Activated T-cell treated with anti-CD3 and anti-CD28 coated beads, Interleukin-2, amount 50 U/mL, for 48 hours (primary cell): ENCODE results near the gene SPATA31E1.

Experiments used
- DNase-seq, 2 experiments: peaks; one replicate each; pipeline ENCODE4 v3.0.0-alpha.2; 2020

Gene SPATA31E1

DNA sequence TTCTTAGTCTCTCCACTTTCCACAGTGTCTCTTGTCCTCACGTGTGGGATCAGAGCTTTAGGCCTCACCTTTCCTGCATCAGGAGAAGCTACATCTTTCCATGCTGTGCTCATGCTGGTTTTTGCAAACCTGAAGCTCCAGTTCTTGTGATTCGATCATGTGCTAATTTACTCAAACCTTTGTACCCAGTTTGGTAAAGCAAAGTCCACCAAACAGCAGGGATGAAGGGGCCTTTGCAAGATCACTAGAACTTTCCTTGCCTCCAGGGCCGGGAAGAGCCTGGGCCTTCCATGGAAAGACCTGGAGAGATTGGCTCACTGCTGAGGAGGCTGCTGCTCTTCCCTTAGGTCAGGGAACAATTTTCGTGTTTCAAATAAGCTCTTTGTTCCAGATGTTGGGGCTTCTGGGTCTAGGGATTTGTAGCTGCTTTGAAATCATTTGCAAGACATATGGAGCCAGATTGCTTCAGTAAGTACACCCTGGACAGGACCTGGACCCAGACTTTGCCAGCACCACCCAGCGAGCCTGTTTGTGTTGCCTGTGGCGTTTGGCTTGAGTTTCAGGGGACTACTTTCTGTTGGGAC, 18.7 kb upstream of the SPATA31E1 start:
- no peak for DNase-seq

GRCh38 chr9:87864915-87865314, 17.8 kb upstream of the SPATA31E1 start:
- DNase-seq = no peak

DNA sequence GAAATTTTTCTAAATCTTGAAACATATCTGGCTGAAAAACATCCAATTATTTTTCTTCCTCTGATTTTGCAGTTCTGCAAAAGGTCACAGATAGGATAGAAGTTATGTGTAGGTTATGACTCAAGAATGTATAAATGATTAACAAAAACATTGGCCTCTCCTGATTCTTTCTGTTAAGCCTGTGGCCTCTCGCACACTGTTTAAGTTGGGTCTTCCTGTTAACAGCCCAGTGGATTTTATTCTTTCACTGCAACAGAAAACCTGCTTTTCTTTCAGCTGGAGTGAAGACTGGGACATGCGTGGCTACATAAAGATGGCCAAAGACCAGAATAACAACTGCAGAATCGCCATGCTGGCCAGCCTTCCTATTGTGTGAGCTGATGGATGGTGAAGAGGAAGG, 17.1 kb upstream of the SPATA31E1 start:
- DNase-seq = no peak

DNA sequence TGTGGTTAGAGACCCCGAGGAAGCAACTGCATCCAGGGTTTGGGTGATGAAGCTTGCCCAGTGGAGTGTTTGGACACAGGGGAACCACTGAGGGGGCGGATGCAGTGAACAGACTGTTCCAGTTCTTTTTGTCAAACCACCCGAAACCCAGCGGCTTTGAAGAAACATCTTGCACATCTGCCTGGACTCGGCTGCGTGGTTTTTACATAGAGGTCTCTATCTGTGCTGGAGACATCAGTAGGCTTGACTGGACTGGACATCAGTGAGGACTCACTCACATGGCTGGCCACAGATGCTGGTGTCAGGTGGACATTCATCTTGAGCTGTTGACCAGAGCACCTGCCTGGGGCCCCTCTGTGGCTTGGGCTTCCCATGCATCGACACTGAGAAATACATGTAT, 15.3 kb upstream of the SPATA31E1 start:
- DNase-seq = no peak

- DNase-seq = no peak
Measured at GRCh38 chr9:87868175-87868574, 14.5 kb upstream of the SPATA31E1 start.

DNA sequence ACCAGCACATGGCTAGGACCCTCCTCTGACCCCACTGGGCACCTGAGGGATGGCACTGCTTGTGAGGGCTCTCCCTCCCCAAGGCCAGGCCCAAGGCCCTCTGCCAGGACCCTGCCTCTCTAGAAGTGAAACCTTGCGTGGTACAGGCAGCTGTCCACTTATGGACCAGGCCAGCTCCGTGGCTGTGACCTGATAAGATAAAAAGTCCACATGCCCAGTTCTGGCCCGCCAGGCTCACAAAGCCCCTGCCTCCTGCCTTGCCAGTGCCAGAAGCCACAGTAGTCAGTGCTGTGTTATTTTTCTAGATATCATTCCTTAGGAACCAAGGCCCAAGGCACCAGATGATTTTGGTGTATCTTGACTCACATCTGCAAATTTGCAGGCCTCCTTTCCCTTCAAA, 14.0 kb upstream of the SPATA31E1 start:
- no peak for DNase-seq

DNA sequence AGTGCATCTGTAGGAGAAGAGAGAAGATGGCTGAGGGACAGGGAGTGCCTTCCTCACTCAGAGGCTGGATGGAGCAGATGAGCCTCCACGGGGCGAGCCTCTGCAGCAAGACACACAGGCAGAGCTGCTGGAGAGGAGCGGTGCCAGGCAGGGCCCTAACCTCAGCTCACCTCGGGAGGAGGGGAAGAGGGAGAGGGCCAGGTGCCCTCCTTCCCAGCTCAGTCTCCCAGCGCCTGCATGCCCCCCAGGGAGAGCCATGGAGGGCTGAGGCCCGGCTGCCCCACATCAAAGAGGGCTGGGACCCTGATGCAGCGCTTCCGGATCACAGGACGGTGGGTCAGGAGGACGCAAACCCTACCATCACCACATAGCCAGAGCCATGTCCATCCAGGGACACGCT, 13.6 kb upstream of the SPATA31E1 start:
- DNase-seq = no peak

- DNase-seq = no peak
Measured at GRCh38 chr9:87871425-87872078, 11.1 kb upstream of the SPATA31E1 start.

DNA sequence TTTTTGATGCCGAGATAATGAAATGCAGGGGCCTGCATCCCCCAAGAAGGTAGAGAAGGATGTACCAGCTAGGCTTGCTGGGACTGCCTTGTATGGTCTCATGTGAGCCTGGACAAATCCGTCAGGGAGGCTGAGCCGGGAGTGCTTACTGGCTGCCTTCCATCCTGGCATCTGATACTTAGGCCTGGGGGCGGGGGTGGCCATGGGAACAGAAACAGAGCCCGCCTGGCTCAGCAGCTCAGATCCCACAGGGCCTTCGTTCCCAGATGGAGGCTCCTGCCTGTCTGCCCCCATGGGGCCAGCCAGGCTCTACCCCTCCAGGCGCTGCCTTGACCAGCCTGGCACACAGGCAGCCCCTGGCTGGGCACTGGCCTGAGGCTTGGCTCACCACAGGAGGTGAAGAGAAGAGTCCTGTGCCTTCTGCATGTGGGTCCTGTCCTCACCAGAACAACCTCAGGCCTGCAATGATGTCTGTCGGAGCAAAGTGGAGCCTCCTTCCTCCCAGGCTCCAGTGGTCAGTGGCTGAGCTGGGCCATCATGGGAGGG, 10.5 kb upstream of the SPATA31E1 start:
- DNase-seq = no peak

DNA sequence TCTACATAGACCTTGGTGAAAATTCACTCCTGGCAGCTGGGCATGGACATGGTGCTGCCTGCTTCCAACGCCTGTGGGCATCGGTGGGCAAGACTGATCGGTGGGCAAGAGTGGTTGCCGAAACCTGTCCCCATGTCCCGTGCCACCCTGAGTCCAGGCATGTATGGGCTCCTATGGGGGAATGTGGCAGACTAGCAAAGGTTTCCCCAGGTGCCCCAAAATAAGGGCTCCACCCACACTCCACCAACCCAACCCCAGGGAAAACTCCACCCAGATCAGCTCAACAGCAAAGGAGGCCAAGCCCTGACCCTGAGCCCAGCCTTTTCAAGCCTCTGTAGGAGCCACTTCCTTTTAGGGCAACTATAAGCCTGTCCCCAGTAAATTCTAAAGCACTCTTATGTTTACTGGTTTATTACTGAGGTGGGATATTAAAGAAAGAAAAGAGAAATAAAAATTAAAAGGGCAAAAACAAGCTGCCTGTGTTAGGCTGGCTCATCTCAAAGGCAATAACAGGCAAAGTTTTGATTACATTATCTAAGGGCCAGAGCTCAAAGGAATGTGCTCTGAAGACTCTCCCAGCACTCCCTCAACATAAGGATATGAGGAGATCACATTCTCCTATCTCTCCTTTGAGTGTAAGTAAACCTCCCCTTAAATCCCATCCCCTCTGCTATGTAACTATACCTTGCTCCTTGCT, 8.9 kb upstream of the SPATA31E1 start:
- no peak for DNase-seq

DNA sequence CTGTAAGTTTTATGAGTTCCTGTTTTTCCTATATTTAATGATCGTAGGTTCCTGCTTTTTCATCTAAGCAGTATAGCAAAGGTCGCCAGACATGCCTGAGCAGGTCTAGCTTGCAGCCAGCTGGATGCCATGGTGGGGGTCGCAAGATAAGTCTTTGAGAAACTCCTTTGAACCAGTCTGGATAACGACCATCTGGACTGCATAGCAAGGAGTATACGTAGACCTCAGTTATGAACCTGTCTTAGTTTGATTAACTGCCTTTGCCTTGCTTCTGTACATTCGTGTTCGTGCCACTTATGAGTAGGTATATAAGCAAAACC, 8.4 kb upstream of the SPATA31E1 start:
- no peak for DNase-seq

DNA sequence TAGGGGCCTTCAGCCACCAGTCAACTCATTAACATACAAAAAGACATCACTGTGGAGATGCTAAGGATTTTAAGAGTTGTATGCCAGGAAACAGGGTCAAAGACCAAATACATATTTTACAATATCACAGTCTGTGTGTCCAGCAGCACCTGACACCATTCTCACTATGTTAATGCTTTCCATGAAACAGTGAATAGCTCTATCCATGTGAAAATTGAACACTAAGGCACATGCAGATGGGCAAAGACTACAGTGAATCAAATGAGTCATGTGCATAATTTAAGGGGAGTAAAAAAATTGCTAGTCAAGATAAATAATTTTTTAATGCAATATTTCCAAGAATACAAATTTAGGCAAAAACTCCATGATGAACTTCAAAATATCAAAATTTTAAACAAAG, 7.6 kb upstream of the SPATA31E1 start:
- DNase-seq = no peak

- DNase-seq = no peak
Measured at GRCh38 chr9:87875831-87876545, 6.7 kb upstream of the SPATA31E1 start.

DNA sequence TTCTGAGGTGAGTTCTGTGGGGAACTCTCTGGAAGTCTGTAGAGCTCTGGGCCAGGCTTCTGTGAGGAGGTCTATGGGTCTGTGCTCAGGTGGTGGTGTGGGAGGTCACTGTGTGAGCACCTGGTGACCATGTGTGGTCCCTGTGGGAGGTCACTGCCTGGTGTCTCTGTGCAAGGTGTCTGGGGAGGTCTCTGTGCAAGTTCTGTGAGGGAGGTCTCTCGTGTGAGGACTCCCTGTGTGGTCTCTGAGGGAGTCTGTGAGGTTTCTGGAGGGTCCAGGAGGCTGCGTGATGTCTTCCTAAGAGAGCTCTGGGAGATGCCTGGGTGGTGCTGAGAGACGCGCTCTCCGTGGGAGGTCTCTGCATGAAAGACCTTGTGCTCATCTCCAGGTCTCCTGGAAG, 6.0 kb upstream of the SPATA31E1 start:
- DNase-seq = no peak

GRCh38 chr9:87878989-87879511, 3.6 kb upstream of the SPATA31E1 start:
- no peak for DNase-seq

DNA sequence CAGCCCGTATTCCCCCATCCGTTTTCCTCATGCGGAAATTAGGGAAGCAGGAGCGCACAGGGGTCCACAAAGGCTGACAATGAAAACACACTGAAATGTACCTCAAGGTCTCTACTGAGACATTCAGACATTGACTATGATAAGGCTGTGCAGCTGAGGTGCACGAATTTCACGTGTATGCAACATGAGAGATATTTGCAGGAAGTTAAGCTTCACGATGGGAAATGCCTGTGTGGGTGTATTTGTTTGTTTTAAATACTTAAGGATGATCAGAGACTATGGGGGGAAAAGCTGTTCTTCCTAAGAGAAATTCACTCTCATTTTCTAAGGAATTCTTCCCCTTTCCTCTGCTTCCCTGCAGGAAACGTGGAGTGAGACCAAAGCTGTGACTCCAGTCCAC, 2.6 kb upstream of the SPATA31E1 start:
- no peak for DNase-seq

GRCh38 chr9:87880683-87881082, 2.0 kb upstream of the SPATA31E1 start:
- DNase-seq = no peak

- DNase-seq = no peak
Measured at GRCh38 chr9:87883274-87883673, 597 bp downstream of the SPATA31E1 start.

GRCh38 chr9:87883990-87884389, 1.3 kb downstream of the SPATA31E1 start:
- DNase-seq = no peak

DNA sequence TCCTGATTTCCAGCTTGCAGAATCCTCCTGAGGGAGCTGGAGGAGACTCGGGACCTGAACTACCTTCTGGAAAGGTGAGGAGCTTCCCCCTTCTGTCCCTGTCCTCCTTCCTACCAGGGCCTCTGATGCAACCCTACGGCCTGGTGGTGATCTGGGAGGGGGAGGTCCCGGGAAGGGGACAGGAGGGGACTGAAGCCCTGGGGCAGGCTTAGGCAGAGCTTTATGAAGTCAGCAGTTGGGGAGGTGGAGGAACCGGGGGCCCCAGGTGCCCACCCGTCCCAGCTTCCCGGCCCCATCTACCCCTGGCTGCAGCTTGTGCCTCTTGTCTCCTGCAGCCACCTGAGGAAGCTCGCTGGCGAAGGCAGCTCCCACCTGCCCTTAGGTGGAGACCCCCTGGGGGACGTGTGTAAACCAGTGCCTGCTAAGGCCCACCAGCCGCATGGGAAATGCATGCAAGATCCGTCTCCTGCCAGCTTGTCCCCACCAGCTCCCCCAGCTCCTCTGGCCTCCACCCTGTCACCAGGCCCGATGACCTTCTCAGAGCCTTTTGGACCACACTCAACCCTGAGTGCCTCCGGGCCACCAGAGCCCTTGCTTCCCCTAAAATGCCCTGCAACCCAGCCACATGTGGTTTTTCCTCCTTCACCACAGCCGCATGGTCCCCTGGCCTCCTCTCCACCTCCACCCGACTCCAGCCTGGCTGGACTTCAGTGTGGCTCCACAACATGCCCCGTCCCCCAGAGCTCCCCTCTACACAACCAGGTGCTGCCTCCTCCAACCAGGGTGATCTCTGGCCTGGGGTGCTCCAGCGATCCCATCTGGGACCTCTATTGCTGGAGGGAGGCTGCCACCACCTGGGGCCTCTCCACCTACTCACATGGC, 2.1 kb downstream of the SPATA31E1 start:
- DNase-seq = no peak

DNA sequence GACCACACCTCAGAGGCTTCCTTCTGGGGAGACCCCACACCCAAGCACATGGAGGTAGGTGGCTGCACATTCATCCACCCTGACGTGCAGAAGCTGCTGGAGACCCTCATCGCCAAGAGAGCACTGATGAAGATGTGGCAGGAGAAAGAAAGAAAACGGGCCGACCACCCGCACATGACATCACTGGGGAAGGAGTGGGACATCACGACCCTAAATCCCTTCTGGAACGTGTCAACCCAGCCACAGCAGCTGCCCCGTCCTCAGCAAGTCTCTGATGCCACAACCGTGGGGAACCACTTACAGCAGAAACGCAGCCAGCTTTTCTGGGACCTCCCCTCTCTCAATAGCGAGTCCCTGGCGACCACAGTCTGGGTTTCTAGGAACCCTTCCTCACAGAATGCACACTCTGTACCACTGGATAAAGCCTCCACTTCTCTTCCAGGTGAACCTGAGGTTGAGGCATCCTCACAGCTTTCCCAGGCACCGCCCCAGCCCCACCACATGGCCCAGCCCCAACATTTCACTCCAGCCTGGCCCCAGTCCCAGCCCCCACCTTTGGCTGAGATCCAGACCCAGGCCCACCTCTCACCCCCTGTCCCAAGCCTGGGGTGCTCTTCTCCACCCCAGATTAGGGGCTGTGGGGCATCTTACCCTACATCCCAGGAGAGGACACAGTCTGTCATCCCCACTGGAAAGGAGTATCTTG, 3.0 kb downstream of the SPATA31E1 start:
- DNase-seq = no peak
